ENCODE data around the gene CLIC6.

- TF ChIP-seq JUNB (IDR thresholded peaks at IDR 0.05) (no peak), POLR2A (IDR thresholded peaks at IDR 0.05; ENCODE audit: low read length) (no peak)
Observed at GRCh38 chr21:34679051-34679450, 10.3 kb downstream of the CLIC6 start.
